Smooth muscle cell (in vitro differentiated cells): ENCODE data around the gene CLDN7. TPM values are rescaled to one million over a fixed set of nuclear protein-coding genes. Genes with fewer than 3 reads are reported as not detected.

Source experiments
- DNase-seq: peaks from one replicate; lab custom pipeline; 2025; ENCODE audit not compliant: unreplicated experiment; lab: John Stamatoyannopoulos, UW
- H2AFZ ChIP-seq: fragments of 200-600 bp; sonication (generic); 2 replicates; pipeline ENCODE4 v1.6.0; 2016; ENCODE audit warnings: antibody characterized with exemption, low read depth, mild to moderate bottlenecking
- H3F3A ChIP-seq: fragments of 200-600 bp; sonication (generic); 2 replicates; pipeline ENCODE4 v1.6.0; 2017; ENCODE audit warnings: antibody characterized with exemption, low read depth
- H3K27ac ChIP-seq: fragments of 200-600 bp; sonication (generic); 2 replicates; pipeline ENCODE4 v1.5.1; 2016; ENCODE audit warnings: low read depth, mild to moderate bottlenecking
- H3K27me3 ChIP-seq: fragments of 200-600 bp; sonication (generic); 2 replicates; pipeline ENCODE4 v1.6.1; 2016; ENCODE audit warnings: low read depth, mild to moderate bottlenecking
- H3K36me3 ChIP-seq: fragments of 200-600 bp; sonication (generic); 2 replicates; pipeline ENCODE4 v1.5.1; 2016; ENCODE audit warnings: low read depth
- H3K4me1 ChIP-seq: fragments of 200-600 bp; sonication (generic); 2 replicates; pipeline ENCODE4 v1.5.1; 2016; ENCODE audit warnings: low read depth
- H3K4me2 ChIP-seq: fragments of 200-600 bp; sonication (generic); 2 replicates; pipeline ENCODE4 v1.6.0; 2016; ENCODE audit warnings: mild to moderate bottlenecking
- H3K4me3 ChIP-seq: fragments of 200-600 bp; sonication (generic); 2 replicates; pipeline ENCODE4 v1.5.1; 2016; ENCODE audit warnings: mild to moderate bottlenecking
- H3K79me2 ChIP-seq: fragments of 200-600 bp; sonication (generic); 2 replicates; pipeline ENCODE4 v1.6.0; 2016; ENCODE audit warnings: low read depth, mild to moderate bottlenecking
- H3K9ac ChIP-seq: fragments of 200-600 bp; sonication (generic); 2 replicates; pipeline ENCODE4 v1.6.0; 2016; ENCODE audit warnings: low read depth
- H3K9me3 ChIP-seq: fragments of 200-600 bp; sonication (generic); replicated peaks from 2 replicates; pipeline ENCODE4 v1.5.1; 2016; ENCODE audit warnings: low read depth
- H4K20me1 ChIP-seq: fragments of 200-600 bp; sonication (generic); 2 replicates; pipeline ENCODE4 v1.6.0; 2016; ENCODE audit warnings: low read depth
- WGBS: methylation state at CpG from one replicate; pipeline ENCODE4 v1.1.7; 2016; ENCODE audit warnings: low lambda C conversion rate; 5-methylcytosine and 5-hydroxymethylcytosine counted together
- polyA plus RNA-seq: library from polyadenylated mRNA; unstranded; fragments of >200 nt; fragmentation: Nextera tagmentation; extraction: Ambion mirVana; gene quantifications from 2 replicates; pipeline ENCODE4 v1.2.1, GENCODE V29; 2016
- total RNA-seq: library from RNA; depleted of rRNA; stranded (reverse); fragments of >200 nt; gene quantifications from 2 replicates; pipeline ENCODE4 v1.2.3, GENCODE V29; 2014
- TF ChIP-seq, protein P1 (sequence below): fragments of 200-600 bp; sonication (generic); IDR thresholded peaks from 2 replicates; pipeline ENCODE4 v1.5.1; 2017; ENCODE audit warnings: borderline replicate concordance, mild to moderate bottlenecking, antibody characterized with exemption; ENCODE audit not compliant: insufficient read depth, poor library complexity, severe bottlenecking

Gene CLDN7
- total and polyA plus RNA-seq, 2 experiments from 2014 or later, result 25.2 to 33.7 TPM

DNA sequence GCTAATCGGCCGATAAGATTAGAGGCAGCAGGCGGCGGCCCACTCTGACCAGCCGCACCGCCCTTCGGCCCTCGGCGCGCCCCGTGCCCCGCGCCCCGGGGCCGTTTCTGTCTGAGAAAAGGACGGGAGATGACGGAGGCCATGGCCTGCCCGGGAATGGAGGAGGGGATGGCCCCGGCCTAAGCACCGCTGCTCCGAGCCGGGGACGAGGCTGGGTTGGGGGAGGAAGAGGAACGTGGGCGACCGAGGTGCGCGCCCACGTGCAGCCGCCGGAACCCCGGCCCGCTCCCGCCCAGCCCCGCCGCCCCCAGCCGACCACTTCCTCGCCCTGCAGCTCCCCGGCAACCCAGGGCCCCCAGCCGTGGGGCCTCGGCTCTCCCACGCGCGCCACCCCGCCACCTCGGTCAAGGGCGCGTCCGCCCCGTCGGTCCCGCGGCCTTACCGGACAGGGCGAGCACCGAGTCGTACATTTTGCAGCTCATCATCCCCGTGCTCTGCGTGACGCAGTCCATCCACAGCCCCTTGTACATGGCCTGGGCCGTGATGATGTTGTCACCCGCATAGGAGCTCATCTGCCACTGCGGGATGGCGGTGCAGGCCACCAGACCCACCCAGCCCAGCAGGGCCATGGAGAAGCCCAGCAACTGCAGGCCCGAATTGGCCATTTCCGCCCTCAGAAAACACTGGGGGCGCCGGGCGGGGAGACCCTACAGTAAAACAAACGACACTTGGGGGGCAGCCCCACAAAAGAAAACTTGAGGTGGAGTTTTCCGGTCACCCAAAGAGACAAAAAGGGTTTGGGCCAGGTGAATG, 693 bp downstream of the CLDN7 start:
- 4% methylated on average over 55 of the region's 71 CpGs for WGBS

DNA sequence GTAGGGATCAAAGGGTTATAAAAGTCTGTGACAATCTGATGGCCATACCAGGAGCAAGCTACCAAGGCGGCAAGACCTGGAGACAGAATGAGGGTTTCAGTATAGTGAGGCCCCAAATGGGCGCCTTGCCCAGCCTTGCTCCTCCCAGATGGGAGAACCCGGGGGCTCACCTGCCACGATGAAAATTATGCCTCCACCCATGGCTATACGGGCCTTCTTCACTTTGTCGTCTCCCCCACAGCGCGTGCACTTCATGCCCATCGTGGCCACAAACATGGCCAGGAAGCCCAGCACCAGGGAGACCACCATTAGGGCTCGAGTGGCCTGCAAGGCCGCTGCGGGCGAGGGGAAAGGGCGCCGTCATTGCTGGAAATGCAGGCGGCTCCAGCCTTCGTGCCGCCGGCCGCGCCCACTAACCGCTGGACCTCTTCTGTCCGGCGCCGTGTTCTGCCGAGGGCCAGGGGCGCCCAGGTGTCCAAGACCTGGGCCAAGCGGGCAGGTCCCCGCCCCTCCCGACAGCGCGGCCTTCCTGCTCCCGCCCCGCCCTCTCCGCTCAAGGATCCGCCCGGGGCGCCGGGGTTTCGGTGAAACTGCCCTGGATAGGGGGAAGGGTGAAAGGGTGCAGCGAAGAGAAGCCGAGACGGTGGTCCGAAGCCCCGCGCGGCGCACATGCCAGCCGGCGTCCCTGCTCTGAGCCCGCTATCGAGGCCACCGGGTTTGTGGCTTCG, 1.5 kb downstream of the CLDN7 start:
- peak overlapping the region; percentile 59 for H3K4me3 ChIP-seq
- H3F3A ChIP-seq, result peaks cover 15% of the 10 kb centered on the region
- peak overlapping the region; percentile 63 for H3K27ac ChIP-seq
- H3K9me3 ChIP-seq, result no peaks in the 10 kb centered on the region
- H3K9ac ChIP-seq, result peak overlapping the region; percentile 54
- H2AFZ ChIP-seq, result no peak overlapping the region
- TF ChIP-seq, protein P1, sequence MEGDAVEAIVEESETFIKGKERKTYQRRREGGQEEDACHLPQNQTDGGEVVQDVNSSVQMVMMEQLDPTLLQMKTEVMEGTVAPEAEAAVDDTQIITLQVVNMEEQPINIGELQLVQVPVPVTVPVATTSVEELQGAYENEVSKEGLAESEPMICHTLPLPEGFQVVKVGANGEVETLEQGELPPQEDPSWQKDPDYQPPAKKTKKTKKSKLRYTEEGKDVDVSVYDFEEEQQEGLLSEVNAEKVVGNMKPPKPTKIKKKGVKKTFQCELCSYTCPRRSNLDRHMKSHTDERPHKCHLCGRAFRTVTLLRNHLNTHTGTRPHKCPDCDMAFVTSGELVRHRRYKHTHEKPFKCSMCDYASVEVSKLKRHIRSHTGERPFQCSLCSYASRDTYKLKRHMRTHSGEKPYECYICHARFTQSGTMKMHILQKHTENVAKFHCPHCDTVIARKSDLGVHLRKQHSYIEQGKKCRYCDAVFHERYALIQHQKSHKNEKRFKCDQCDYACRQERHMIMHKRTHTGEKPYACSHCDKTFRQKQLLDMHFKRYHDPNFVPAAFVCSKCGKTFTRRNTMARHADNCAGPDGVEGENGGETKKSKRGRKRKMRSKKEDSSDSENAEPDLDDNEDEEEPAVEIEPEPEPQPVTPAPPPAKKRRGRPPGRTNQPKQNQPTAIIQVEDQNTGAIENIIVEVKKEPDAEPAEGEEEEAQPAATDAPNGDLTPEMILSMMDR, result no peak
- H3K27me3 ChIP-seq, result peaks cover 31% of the 10 kb centered on the region
- H3K4me2 ChIP-seq, result peak overlapping the region; percentile 87
- peaks cover 5% of the 10 kb centered on the region for H3K4me1 ChIP-seq
- H3K79me2 ChIP-seq, result no peaks in the 10 kb centered on the region
- no peaks in the 10 kb centered on the region for H4K20me1 ChIP-seq
- no peaks in the 10 kb centered on the region for H3K36me3 ChIP-seq
- WGBS, result 9% methylated on average over 41 of the region's 54 CpGs
- DNase-seq, result no peak

More for the DNA sequence above, 693 bp downstream of the CLDN7 start:
- peak overlapping the region; percentile 87 for H3K4me2 ChIP-seq
- DNase-seq, result no peak
- H4K20me1 ChIP-seq, result no peaks in the 10 kb centered on the region
- H3K9ac ChIP-seq, result peak overlapping the region; percentile 54
- peaks cover 15% of the 10 kb centered on the region for H3F3A ChIP-seq
- H3K4me3 ChIP-seq, result peak overlapping the region; percentile 59
- no peak overlapping the region for H2AFZ ChIP-seq
- H3K36me3 ChIP-seq, result no peaks in the 10 kb centered on the region
- peaks cover 31% of the 10 kb centered on the region for H3K27me3 ChIP-seq
- peaks cover 5% of the 10 kb centered on the region for H3K4me1 ChIP-seq
- H3K9me3 ChIP-seq, result no peaks in the 10 kb centered on the region
- peak overlapping the region; percentile 63 for H3K27ac ChIP-seq
- H3K79me2 ChIP-seq, result no peaks in the 10 kb centered on the region
- TF ChIP-seq, protein P1, result no peak

DNA sequence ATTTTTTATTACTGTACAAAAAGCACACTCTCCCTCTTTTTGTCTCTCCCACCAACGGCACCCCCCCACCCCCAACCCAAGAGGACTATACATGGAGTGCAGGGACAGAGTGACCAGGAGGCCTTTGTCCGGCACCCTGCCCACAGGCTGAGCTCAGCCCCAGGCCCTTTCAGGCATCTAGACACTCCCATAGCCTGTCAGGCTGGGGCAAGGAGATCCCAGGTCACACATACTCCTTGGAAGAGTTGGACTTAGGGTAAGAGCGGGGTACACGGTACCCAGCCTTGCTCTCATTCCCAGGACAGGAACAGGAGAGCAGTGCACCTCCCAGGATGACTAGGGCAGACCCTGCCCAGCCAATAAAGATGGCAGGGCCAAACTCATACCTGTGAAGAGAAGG, 2.1 kb downstream of the CLDN7 start:
- TF ChIP-seq, protein P1, result no peak
- 93% methylated on average over 4 of the region's 4 CpGs for WGBS
- H3K4me2 ChIP-seq, result peak overlapping the region; percentile 87

More for the DNA sequence above, 2.1 kb downstream of the CLDN7 start:
- H3K4me1 ChIP-seq, result peaks cover 5% of the 10 kb centered on the region
- H3K27me3 ChIP-seq, result peaks cover 31% of the 10 kb centered on the region
- H4K20me1 ChIP-seq, result no peaks in the 10 kb centered on the region
- no peaks in the 10 kb centered on the region for H3K79me2 ChIP-seq
- peaks cover 15% of the 10 kb centered on the region for H3F3A ChIP-seq
- no peak overlapping the region for H2AFZ ChIP-seq
- H3K27ac ChIP-seq, result no peak overlapping the region
- H3K9me3 ChIP-seq, result no peaks in the 10 kb centered on the region
- H3K36me3 ChIP-seq, result no peaks in the 10 kb centered on the region
- DNase-seq, result no peak
- H3K4me3 ChIP-seq, result peak overlapping the region; percentile 59
- no peak overlapping the region for H3K9ac ChIP-seq
